MM.1S (cell line): Measurements from ENCODE around the gene LIN7A.

Experiments
- DNase-seq: peaks from one replicate; pipeline ENCODE4 v3.0.0-alpha.2; 2015
- H2AFZ ChIP-seq: fragments of 300-600 bp; sonication (generic); 2 replicates; pipeline ENCODE4 v1.6.0; 2016; ENCODE audit warnings: antibody characterized with exemption, low read length
- H3F3A ChIP-seq: fragments of 300-600 bp; sonication (generic); 2 replicates; pipeline ENCODE4 v1.6.1; 2016; ENCODE audit warnings: mild to moderate bottlenecking, antibody characterized with exemption, low read length, moderate library complexity, mixed read lengths; ENCODE audit not compliant: insufficient read depth
- H3K27ac ChIP-seq: fragments of 300-600 bp; sonication (generic); 2 replicates; pipeline ENCODE4 v1.5.1; 2016; ENCODE audit warnings: mild to moderate bottlenecking, low read length
- H3K27me3 ChIP-seq: fragments of 300-600 bp; sonication (generic); replicated peaks from 2 replicates; pipeline ENCODE4 v1.6.0; 2016; ENCODE audit warnings: low read length; ENCODE audit not compliant: insufficient read depth
- H3K36me3 ChIP-seq: fragments of 300-600 bp; sonication (generic); replicated peaks from 2 replicates; pipeline ENCODE4 v1.6.1; 2016; ENCODE audit warnings: mild to moderate bottlenecking, low read length, mixed read lengths; ENCODE audit not compliant: insufficient read depth
- H3K4me1 ChIP-seq: fragments of 300-600 bp; sonication (generic); 2 replicates; pipeline ENCODE4 v1.6.1; 2016; ENCODE audit warnings: low read length, mixed read lengths
- H3K4me2 ChIP-seq: fragments of 300-600 bp; sonication (generic); 2 replicates; pipeline ENCODE4 v1.6.0; 2016; ENCODE audit warnings: low read depth, low read length
- H3K4me3 ChIP-seq: fragments of 300-600 bp; sonication (generic); 2 replicates; pipeline ENCODE4 v1.5.1; 2016; ENCODE audit warnings: low read length, mixed read lengths
- H3K79me2 ChIP-seq: fragments of 300-600 bp; sonication (generic); 2 replicates; pipeline ENCODE4 v1.6.1; 2016; ENCODE audit warnings: mixed run types, low read length, mixed read lengths
- H3K9ac ChIP-seq: fragments of 300-600 bp; sonication (generic); 2 replicates; pipeline ENCODE4 v1.6.1; 2016; ENCODE audit warnings: low read length, mixed read lengths
- H3K9me2 ChIP-seq: fragments of 300-600 bp; sonication (generic); replicated peaks from 2 replicates; pipeline ENCODE4 v1.6.1; 2016; ENCODE audit warnings: mild to moderate bottlenecking, low read length, mixed read lengths; ENCODE audit not compliant: insufficient read depth
- H3K9me3 ChIP-seq: fragments of 300-600 bp; sonication (generic); replicated peaks from 2 replicates; pipeline ENCODE4 v1.6.1; 2016; ENCODE audit warnings: mild to moderate bottlenecking, low read length, mixed read lengths; ENCODE audit not compliant: insufficient read depth
- H4K20me1 ChIP-seq: fragments of 300-600 bp; sonication (generic); 2 replicates; pipeline ENCODE4 v1.6.1; 2016; ENCODE audit warnings: mild to moderate bottlenecking, low read length, moderate library complexity, mixed read lengths; ENCODE audit not compliant: insufficient read depth
- CTCF ChIP-seq: fragments of 300-600 bp; sonication (generic); IDR thresholded peaks from 2 replicates; pipeline ENCODE4 v1.5.1; 2016; ENCODE audit warnings: antibody characterized with exemption, low read length, mixed read lengths
- EZH2 ChIP-seq: fragments of 300-600 bp; sonication (generic); optimal IDR thresholded peaks from 2 replicates; pipeline ENCODE3; 2017; ENCODE audit warnings: low read depth, mild to moderate bottlenecking, antibody characterized with exemption, low read length, mixed read lengths
- EZH2phosphoT487 ChIP-seq: fragments of 300-600 bp; sonication (generic); IDR thresholded peaks from 2 replicates; pipeline ENCODE4 v1.6.1; 2018; ENCODE audit warnings: antibody characterized with exemption, low read length

The LIN7A gene

GRCh38 chr12:80860206-80860605 lies 77.5 kb downstream of the LIN7A start:
- Histone ChIP-seq H3K36me3 (no peaks in the 10 kb centered on the region), H3K4me3 (no peak overlapping the region), H3F3A (no peaks in the 10 kb centered on the region), H3K27me3 (no peaks in the 10 kb centered on the region), H4K20me1 (no peaks in the 10 kb centered on the region), H3K9me3 (no peaks in the 10 kb centered on the region), H3K79me2 (no peaks in the 10 kb centered on the region), H3K27ac (no peak overlapping the region), H2AFZ (no peak overlapping the region), H3K9me2 (no peaks in the 10 kb centered on the region), H3K4me1 (no peaks in the 10 kb centered on the region), H3K4me2 (no peak overlapping the region), H3K9ac (no peak overlapping the region)
- no peak for DNase-seq
- no peak for TF ChIP-seq EZH2
- TF ChIP-seq CTCF, result no peak

DNA sequence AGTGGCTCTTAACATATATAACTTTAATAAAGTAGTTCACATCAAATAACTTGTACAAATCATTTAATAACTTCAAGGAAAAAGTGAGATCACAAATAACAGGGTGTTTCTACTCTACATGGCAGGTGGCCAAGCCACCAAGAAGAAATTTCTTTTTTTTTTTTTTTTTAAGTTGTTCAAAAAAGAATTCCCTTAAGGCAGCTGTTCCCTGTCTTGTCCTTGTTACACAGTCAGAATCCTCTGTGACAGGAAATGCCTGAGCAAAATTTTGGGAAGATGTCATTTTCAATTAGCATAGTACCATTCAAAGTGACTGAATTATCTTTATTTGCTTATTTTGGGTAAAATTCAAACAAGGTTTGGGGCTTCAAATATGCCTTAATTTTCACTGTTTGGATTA lies 79.4 kb downstream of the LIN7A start:
- Histone ChIP-seq H3K9me2 (no peaks in the 10 kb centered on the region), H3K9me3 (no peaks in the 10 kb centered on the region), H3K27me3 (no peaks in the 10 kb centered on the region), H2AFZ (no peak overlapping the region), H4K20me1 (no peaks in the 10 kb centered on the region), H3K9ac (no peak overlapping the region), H3K79me2 (no peaks in the 10 kb centered on the region), H3F3A (no peaks in the 10 kb centered on the region), H3K4me1 (no peaks in the 10 kb centered on the region), H3K36me3 (no peaks in the 10 kb centered on the region), H3K4me3 (no peak overlapping the region), H3K27ac (no peak overlapping the region), H3K4me2 (no peak overlapping the region)
- TF ChIP-seq CTCF, result no peak
- TF ChIP-seq EZH2phosphoT487, result no peak
- TF ChIP-seq EZH2, result no peak
- no peak for DNase-seq

- H3K4me1 ChIP-seq, result no peaks in the 10 kb centered on the region
- H2AFZ ChIP-seq, result no peak overlapping the region
- no peak overlapping the region for H3K27ac ChIP-seq
- no peak for DNase-seq
- no peaks in the 10 kb centered on the region for H4K20me1 ChIP-seq
- H3K36me3 ChIP-seq, result no peaks in the 10 kb centered on the region
- no peak overlapping the region for H3K4me3 ChIP-seq
- TF ChIP-seq CTCF, result no peak
- no peaks in the 10 kb centered on the region for H3K9me2 ChIP-seq
- H3K27me3 ChIP-seq, result no peaks in the 10 kb centered on the region
- no peak overlapping the region for H3K4me2 ChIP-seq
- H3K79me2 ChIP-seq, result no peaks in the 10 kb centered on the region
- H3F3A ChIP-seq, result no peaks in the 10 kb centered on the region
- no peak overlapping the region for H3K9ac ChIP-seq
- no peaks in the 10 kb centered on the region for H3K9me3 ChIP-seq
Observed at GRCh38 chr12:80857311-80857710, 80.4 kb downstream of the LIN7A start.

- DNase-seq, result no peak
- Histone ChIP-seq H4K20me1 (no peaks in the 10 kb centered on the region), H3K27me3 (no peaks in the 10 kb centered on the region), H3K4me2 (no peak overlapping the region), H2AFZ (no peak overlapping the region), H3K36me3 (no peaks in the 10 kb centered on the region), H3K9me3 (no peaks in the 10 kb centered on the region), H3K9ac (no peak overlapping the region), H3K9me2 (no peaks in the 10 kb centered on the region), H3K4me1 (no peaks in the 10 kb centered on the region), H3K4me3 (no peak overlapping the region), H3K27ac (no peak overlapping the region), H3F3A (no peaks in the 10 kb centered on the region), H3K79me2 (no peaks in the 10 kb centered on the region)
- TF ChIP-seq EZH2 (no peak), EZH2phosphoT487 (no peak), CTCF (no peak)
Observed at GRCh38 chr12:80849337-80849736, 88.4 kb downstream of the LIN7A start.
